HepG2 (cell line): ENCODE measurements around the gene MTHFSD. TPM values are rescaled to one million over a fixed set of nuclear protein-coding genes. Genes with fewer than 3 reads are reported as not detected.
A peak's percentile ranks its signal among the peaks of the same experiment; 100 is the strongest.

Experiments
- AGO1 ChIP-seq: fragments of 200-400 bp; formaldehyde crosslinking; IDR thresholded peaks from 2 replicates; pipeline ENCODE4 v1.6.1; 2017; ENCODE audit warnings: mild to moderate bottlenecking, low read depth, low read length, moderate library complexity; ENCODE audit not compliant: poor library complexity, severe bottlenecking
- BORCS8-MEF2B ChIP-seq: sonication (generic); formaldehyde crosslinking; IDR thresholded peaks from 2 replicates; pipeline ENCODE4 v1.8.0; 2022; ENCODE audit warnings: mild to moderate bottlenecking, missing genetic modification reagents
- CTCF ChIP-seq: sonication (generic); formaldehyde crosslinking; IDR thresholded peaks from 2 replicates; pipeline ENCODE4 v1.5.0; 2020; ENCODE audit warnings: mild to moderate bottlenecking, missing genetic modification reagents, moderate library complexity
- E2F5 ChIP-seq: sonication (generic); formaldehyde crosslinking; conservative IDR thresholded peaks from 2 replicates; pipeline ENCODE4 v1.4.0; 2020; ENCODE audit warnings: missing genetic modification reagents
- FIP1L1 ChIP-seq: fragments of 200-400 bp; formaldehyde crosslinking; IDR thresholded peaks from 2 replicates; pipeline ENCODE4 v1.6.1; 2018; ENCODE audit warnings: low read depth, mild to moderate bottlenecking, low read length, moderate library complexity, borderline replicate concordance; ENCODE audit not compliant: insufficient read depth
- JUND ChIP-seq: sonication (generic); formaldehyde crosslinking; IDR thresholded peaks from 2 replicates; pipeline ENCODE4 v1.8.0; 2022; ENCODE audit warnings: mild to moderate bottlenecking, missing genetic modification reagents
- KDM3A ChIP-seq: IDR thresholded peaks from 2 replicates; pipeline ENCODE4 v1.6.1; 2018; ENCODE audit warnings: low read depth, missing compliant biosample characterization
- MTERF4 ChIP-seq: sonication (generic); formaldehyde crosslinking; IDR thresholded peaks from 2 replicates; pipeline ENCODE4 v1.8.0; 2023; ENCODE audit warnings: mild to moderate bottlenecking, missing genetic modification reagents
- MXD4 ChIP-seq: IDR thresholded peaks from 2 replicates; pipeline ENCODE4 v1.6.1; 2016; ENCODE audit warnings: mild to moderate bottlenecking, missing biosample characterization, missing genetic modification reagents
- NONO ChIP-seq, 2 experiments: fragments of 450-650 bp in 1 of 2; sonication (generic) in 1 of 2; formaldehyde crosslinking in 1 of 2; IDR thresholded peaks in 1 of 2; conservative IDR thresholded peaks in 1 of 2; 2 replicates each; pipeline versions ENCODE4 v1.6.1 to v1.8.0; 2017 to 2022; ENCODE audit warnings: mild to moderate bottlenecking in 1 of 2, missing genetic modification reagents in 1 of 2, moderate library complexity in 1 of 2
- TARDBP ChIP-seq: sonication (generic); formaldehyde crosslinking; IDR thresholded peaks from 2 replicates; pipeline ENCODE4 v1.8.0; 2022; ENCODE audit warnings: mild to moderate bottlenecking, missing genetic modification reagents
- THAP11 ChIP-seq: IDR thresholded peaks from 2 replicates; pipeline ENCODE4 v1.6.1; 2016; ENCODE audit warnings: missing biosample characterization, missing genetic modification reagents
- ZFP36 ChIP-seq: fragments of 150-350 bp; IDR thresholded peaks from 2 replicates; pipeline ENCODE4 v1.6.1; 2018; ENCODE audit warnings: borderline replicate concordance, low read length, low read depth; ENCODE audit not compliant: partially characterized antibody
- ZFP91 ChIP-seq: sonication (generic); formaldehyde crosslinking; IDR thresholded peaks from 2 replicates; pipeline ENCODE4 v1.9.0; 2022; ENCODE audit warnings: missing genetic modification reagents, mild to moderate bottlenecking, borderline replicate concordance
- ZFX ChIP-seq: sonication (generic); formaldehyde crosslinking; IDR thresholded peaks from 2 replicates; pipeline ENCODE4 v1.4.0; 2020; ENCODE audit warnings: mild to moderate bottlenecking, low read depth, missing genetic modification reagents, moderate library complexity
- ZKSCAN8 ChIP-seq: IDR thresholded peaks from 2 replicates; pipeline ENCODE4 v1.6.1; 2016; ENCODE audit warnings: borderline replicate concordance, missing genetic modification reagents, missing compliant biosample characterization
- ZNF263 ChIP-seq: sonication (generic); formaldehyde crosslinking; IDR thresholded peaks from 2 replicates; pipeline ENCODE4 v1.4.0; 2020; ENCODE audit warnings: missing genetic modification reagents
- ZNF614 ChIP-seq: IDR thresholded peaks from 2 replicates; pipeline ENCODE4 v1.6.1; 2018; ENCODE audit warnings: missing biosample characterization, missing genetic modification reagents, inconsistent platforms, borderline replicate concordance
- ZNF672 ChIP-seq: sonication (generic); formaldehyde crosslinking; IDR thresholded peaks from 2 replicates; pipeline ENCODE4 v1.8.1; 2022; ENCODE audit warnings: missing genetic modification reagents
- ZNF775 ChIP-seq: sonication (generic); formaldehyde crosslinking; IDR thresholded peaks from 2 replicates; pipeline ENCODE4 v1.4.0; 2020; ENCODE audit warnings: missing genetic modification reagents, mild to moderate bottlenecking, moderate library complexity, borderline replicate concordance
- polyA plus RNA-seq, 8 experiments: library from polyadenylated mRNA; depleted of rRNA in 3 of 8; stranded (reverse) in 7 of 8; unstranded in 1 of 8; fragments of >200 nt; fragmentation: Illumina TruSeq in 4 of 8; extraction: Trizol in 4 of 8; gene quantifications; 2 replicates each; pipeline versions ENCODE4 v1.2.1 to v1.2.3, GENCODE V29; 2011 to 2016; ENCODE audit warnings: low read depth in 4 of 8, missing spikeins in 1 of 8, mixed read lengths in 1 of 8; ENCODE audit not compliant: insufficient read depth in 1 of 8
- total RNA-seq, 5 experiments: library from RNA; depleted of rRNA; stranded (reverse); fragments of >200 nt; fragmentation: Illumina TruSeq; extraction: Trizol; gene quantifications; 2 replicates each; pipeline ENCODE4 v1.2.3, GENCODE V29; 2016; ENCODE audit warnings: low read depth in 1 of 5
- TF ChIP-seq, protein P1 (sequence below): sonication (generic); formaldehyde crosslinking; IDR thresholded peaks from 2 replicates; pipeline ENCODE4 v1.5.1; 2020; ENCODE audit warnings: mild to moderate bottlenecking, missing genetic modification reagents, moderate library complexity

Gene MTHFSD
- total and polyA plus RNA-seq, 2 of the 13 experiments (the other 11 are each of a cell fraction or from before 2014, with no cell fraction given), result 14.2 to 16.3 TPM

DNA sequence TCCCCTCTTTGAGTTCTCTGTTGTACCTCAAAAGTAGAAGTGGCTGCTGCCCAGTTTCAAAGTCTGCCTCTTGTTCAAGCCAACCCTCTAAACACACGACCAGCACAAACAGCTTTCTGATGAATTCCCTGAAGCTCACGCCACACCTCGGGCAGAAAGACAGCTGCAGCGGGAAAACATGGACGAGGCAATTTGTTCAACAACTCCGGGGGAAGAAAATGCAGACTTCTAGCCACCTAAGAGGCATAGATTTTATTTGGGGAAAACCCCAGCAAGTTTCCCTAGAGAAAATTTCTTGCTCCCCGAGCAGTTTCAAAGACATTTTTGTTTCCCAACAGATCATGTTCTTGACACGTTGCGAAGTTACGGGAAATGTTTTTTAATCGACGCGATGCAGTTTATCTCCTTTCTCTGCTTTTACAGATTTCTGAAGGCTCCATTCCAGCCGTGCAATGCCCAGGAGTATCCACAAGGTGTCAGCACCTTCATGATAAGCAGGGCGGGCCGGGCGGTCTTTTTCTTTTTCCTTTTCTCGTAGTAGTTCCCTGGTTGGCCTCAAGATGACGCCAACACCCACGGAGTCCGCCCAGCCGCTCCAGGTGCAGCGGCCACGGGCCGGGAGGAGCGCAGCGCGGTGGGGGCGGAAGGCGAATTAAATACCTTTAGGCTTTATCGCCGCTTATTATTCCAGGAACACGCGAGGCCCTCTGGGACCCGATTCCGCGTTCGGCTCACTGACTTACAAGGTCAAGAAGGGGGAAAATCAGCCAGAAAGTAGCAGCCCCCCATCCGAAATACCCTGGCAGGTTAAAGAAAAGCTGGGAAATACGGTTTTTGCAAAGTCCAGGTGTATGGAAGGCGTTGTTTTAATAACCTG is 8.7 kb upstream of the MTHFSD start (continued):
- TF ChIP-seq TARDBP, result peak; percentile 59; the same call in 1 of the 2 replicates
- TF ChIP-seq MTERF4 (CRISPR knock-in tag), result peak; percentile 25; the same call in 1 of the 2 replicates
- TF ChIP-seq E2F5 (CRISPR knock-in tag), result no peak
- no peak for TF ChIP-seq FIP1L1
- 0 out of 2 replicates have a peak, but pooled peaks have one; percentile 37 for TF ChIP-seq MXD4 (CRISPR knock-in tag)
- peak; percentile 38 for TF ChIP-seq AGO1
- TF ChIP-seq ZNF775 (CRISPR knock-in tag), result no peak
- TF ChIP-seq ZNF263 (CRISPR knock-in tag), result peak; percentile 62; the same call in 1 of the 2 replicates
- TF ChIP-seq ZNF672 (CRISPR knock-in tag), result no peak
- peak; percentile 66; the same call in 1 of the 2 replicates for TF ChIP-seq KDM3A (CRISPR knock-in tag)
- peak; percentile 67 for TF ChIP-seq ZFP36
- TF ChIP-seq ZNF614, result peak; percentile 62; the same call in 1 of the 2 replicates
- TF ChIP-seq ZKSCAN8 (CRISPR knock-in tag), result 0 out of 2 replicates have a peak, but pooled peaks have one; percentile 43
- TF ChIP-seq JUND (CRISPR knock-in tag), result no peak
- TF ChIP-seq ZFP91 (CRISPR knock-in tag), result peak; percentile 24; the same call in 1 of the 2 replicates
- peak; percentile 53; the same call in 1 of the 2 replicates for TF ChIP-seq THAP11 (CRISPR knock-in tag)
- no peak for TF ChIP-seq BORCS8-MEF2B (CRISPR knock-in tag)
- TF ChIP-seq, protein P1, sequence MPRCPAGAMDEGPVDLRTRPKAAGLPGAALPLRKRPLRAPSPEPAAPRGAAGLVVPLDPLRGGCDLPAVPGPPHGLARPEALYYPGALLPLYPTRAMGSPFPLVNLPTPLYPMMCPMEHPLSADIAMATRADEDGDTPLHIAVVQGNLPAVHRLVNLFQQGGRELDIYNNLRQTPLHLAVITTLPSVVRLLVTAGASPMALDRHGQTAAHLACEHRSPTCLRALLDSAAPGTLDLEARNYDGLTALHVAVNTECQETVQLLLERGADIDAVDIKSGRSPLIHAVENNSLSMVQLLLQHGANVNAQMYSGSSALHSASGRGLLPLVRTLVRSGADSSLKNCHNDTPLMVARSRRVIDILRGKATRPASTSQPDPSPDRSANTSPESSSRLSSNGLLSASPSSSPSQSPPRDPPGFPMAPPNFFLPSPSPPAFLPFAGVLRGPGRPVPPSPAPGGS (CRISPR knock-in tag), result peak; percentile 70; the same call in 1 of the 2 replicates
- no peak for TF ChIP-seq NONO (IDR thresholded peaks at IDR 0.05)
- TF ChIP-seq NONO (CRISPR knock-in tag; conservative IDR thresholded peaks at IDR 0.05), result peak; percentile 54; the same call in 1 of the 2 replicates
- peak; percentile 99 for TF ChIP-seq CTCF (CRISPR knock-in tag)
- TF ChIP-seq ZFX (CRISPR knock-in tag), result peak; percentile 29; the same call in 1 of the 2 replicates
